ENCODE results near the gene C7orf25.

- TF ChIP-seq CTCF (IDR thresholded peaks at IDR 0.05; ENCODE audit: insufficient read depth, low read depth, low read length), result no peak
- no peak for TF ChIP-seq EZH2 (IDR thresholded peaks at IDR 0.05; ENCODE audit: insufficient read depth, low read length)
Measured at GRCh38 chr7:42947521-42947920, 35.7 kb upstream of the C7orf25 start.
